ENCODE results near the gene CTDP1.

DNA sequence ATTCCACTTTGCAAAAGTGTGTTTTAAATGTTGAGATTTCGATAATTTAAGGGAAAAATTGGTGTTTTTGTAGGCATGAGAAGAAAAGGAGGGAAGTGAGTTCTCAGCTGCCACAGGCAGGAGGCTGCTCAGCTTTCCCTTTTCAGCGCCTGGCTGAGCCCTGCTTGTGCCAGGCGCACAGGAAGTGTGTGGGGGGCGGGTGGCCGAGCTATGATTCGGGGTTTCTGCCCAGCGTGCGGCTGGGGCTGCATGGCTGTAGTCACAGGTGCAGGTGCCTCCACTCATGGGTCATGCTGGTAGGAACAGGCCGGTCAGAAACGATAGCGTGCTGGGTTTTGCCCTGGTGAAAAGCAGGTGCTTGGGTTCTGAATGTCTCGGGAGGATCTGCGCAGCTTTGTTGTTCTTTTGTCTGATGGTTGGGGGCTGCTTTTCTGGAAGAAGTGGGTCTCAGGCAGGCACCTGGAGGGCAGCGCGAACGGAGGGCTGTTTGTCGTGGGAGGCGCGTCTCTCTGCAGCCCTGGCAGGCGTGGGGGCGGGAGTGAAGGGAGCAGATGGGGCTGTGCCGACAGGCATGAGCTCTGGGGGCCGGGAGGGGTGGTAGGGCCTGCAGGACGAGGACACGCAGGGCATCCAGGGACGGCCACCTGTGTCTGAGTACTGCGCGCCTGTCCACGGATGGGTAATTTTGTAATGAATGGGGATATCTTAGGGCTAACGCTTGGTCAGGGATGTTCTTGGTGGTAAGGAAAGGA, 120.2 kb downstream of the CTDP1 start:
- TF ChIP-seq, protein P1, sequence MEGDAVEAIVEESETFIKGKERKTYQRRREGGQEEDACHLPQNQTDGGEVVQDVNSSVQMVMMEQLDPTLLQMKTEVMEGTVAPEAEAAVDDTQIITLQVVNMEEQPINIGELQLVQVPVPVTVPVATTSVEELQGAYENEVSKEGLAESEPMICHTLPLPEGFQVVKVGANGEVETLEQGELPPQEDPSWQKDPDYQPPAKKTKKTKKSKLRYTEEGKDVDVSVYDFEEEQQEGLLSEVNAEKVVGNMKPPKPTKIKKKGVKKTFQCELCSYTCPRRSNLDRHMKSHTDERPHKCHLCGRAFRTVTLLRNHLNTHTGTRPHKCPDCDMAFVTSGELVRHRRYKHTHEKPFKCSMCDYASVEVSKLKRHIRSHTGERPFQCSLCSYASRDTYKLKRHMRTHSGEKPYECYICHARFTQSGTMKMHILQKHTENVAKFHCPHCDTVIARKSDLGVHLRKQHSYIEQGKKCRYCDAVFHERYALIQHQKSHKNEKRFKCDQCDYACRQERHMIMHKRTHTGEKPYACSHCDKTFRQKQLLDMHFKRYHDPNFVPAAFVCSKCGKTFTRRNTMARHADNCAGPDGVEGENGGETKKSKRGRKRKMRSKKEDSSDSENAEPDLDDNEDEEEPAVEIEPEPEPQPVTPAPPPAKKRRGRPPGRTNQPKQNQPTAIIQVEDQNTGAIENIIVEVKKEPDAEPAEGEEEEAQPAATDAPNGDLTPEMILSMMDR (IDR thresholded peaks at IDR 0.05), result no peak
- TF ChIP-seq POLR2A (IDR thresholded peaks at IDR 0.05), result no peak

Data from adrenal gland (tissue), 5 donors.